SK-N-SH treated with all-trans-retinoic acid at 6 μM for 48 hours (cell line): ENCODE measurements around the gene COX20.
A peak's percentile ranks its signal among the peaks of the same experiment; 100 is the strongest.

Experiments used
- ATAC-seq: fragments of 200-7000 bp; cut with Tn5 transposase; 3 replicates; pipeline ENCODE4 v1.9.1; 2020; ENCODE audit warnings: mild to moderate bottlenecking, moderate library complexity
- ARNTL ChIP-seq: fragments of 450-650 bp; formaldehyde crosslinking; IDR thresholded peaks from 2 replicates; pipeline ENCODE4 v1.5.0; 2020; ENCODE audit warnings: low read depth, mild to moderate bottlenecking, moderate library complexity, borderline replicate concordance
- CSDC2 ChIP-seq: fragments of 250-450 bp; sonication (Bioruptor Pico); IDR thresholded peaks from 2 replicates; pipeline ENCODE4 v1.5.0; 2020; ENCODE audit warnings: mild to moderate bottlenecking, moderate library complexity
- ESRRG ChIP-seq: fragments of 250-450 bp; sonication (Bioruptor Pico); IDR thresholded peaks from 2 replicates; pipeline ENCODE4 v1.6.1; 2021; ENCODE audit warnings: mild to moderate bottlenecking
- GLIS3 ChIP-seq: fragments of 250-450 bp; sonication (Bioruptor Pico); IDR thresholded peaks from 2 replicates; pipeline ENCODE4 v1.5.0; 2020; ENCODE audit warnings: mild to moderate bottlenecking, moderate library complexity
- ISL1 ChIP-seq: fragments of 250-450 bp; sonication (Bioruptor Pico); IDR thresholded peaks from 2 replicates; pipeline ENCODE4 v2.1.2; 2022; ENCODE audit warnings: mild to moderate bottlenecking, moderate library complexity
- PPARA ChIP-seq: fragments of 250-450 bp; sonication (Bioruptor Pico); IDR thresholded peaks from 2 replicates; pipeline ENCODE4 v1.5.0; 2020; ENCODE audit warnings: mild to moderate bottlenecking, borderline replicate concordance
- RARB ChIP-seq: fragments of 250-450 bp; sonication (Bioruptor Pico); IDR thresholded peaks from 2 replicates; pipeline ENCODE4 v1.8.0; 2021; ENCODE audit warnings: mild to moderate bottlenecking, moderate library complexity
- TCF4 ChIP-seq: fragments of 250-450 bp; sonication (Bioruptor Pico); IDR thresholded peaks from 2 replicates; pipeline ENCODE4 v1.8.0; 2021; ENCODE audit warnings: mild to moderate bottlenecking, moderate library complexity, borderline replicate concordance
- TOX ChIP-seq: fragments of 250-450 bp; sonication (Bioruptor Pico); IDR thresholded peaks from 2 replicates; pipeline ENCODE4 v1.8.0; 2021; ENCODE audit warnings: mild to moderate bottlenecking, moderate library complexity, borderline replicate concordance
- ZC3H10 ChIP-seq: fragments of 250-450 bp; sonication (Bioruptor Pico); IDR thresholded peaks from 2 replicates; pipeline ENCODE4 v1.5.1; 2021; ENCODE audit warnings: mild to moderate bottlenecking, moderate library complexity
- ZFP3 ChIP-seq: fragments of 250-450 bp; sonication (Bioruptor Pico); IDR thresholded peaks from 2 replicates; pipeline ENCODE4 v1.5.0; 2020; ENCODE audit warnings: mild to moderate bottlenecking, moderate library complexity
- ZFP30 ChIP-seq: fragments of 450-650 bp; formaldehyde crosslinking; IDR thresholded peaks from 2 replicates; pipeline ENCODE4 v1.5.0; 2022; ENCODE audit warnings: mild to moderate bottlenecking, moderate library complexity
- ZNF565 ChIP-seq: fragments of 450-650 bp; formaldehyde crosslinking; conservative IDR thresholded peaks from 2 replicates; pipeline ENCODE4 v1.5.0; 2020; ENCODE audit warnings: low read depth, mild to moderate bottlenecking, moderate library complexity
- ZNF70 ChIP-seq: fragments of 450-650 bp; formaldehyde crosslinking; IDR thresholded peaks from 2 replicates; pipeline ENCODE4 v1.5.0; 2020; ENCODE audit warnings: mild to moderate bottlenecking, moderate library complexity
- ZNF8 ChIP-seq: fragments of 450-650 bp; formaldehyde crosslinking; IDR thresholded peaks from 2 replicates; pipeline ENCODE4 v1.5.0; 2020; ENCODE audit warnings: mild to moderate bottlenecking, moderate library complexity
- TF ChIP-seq, protein P1 (sequence below): fragments of 250-450 bp; sonication (Bioruptor Pico); IDR thresholded peaks from 2 replicates; pipeline ENCODE4 v1.5.1; 2020; ENCODE audit warnings: low read depth, mild to moderate bottlenecking, moderate library complexity
- TF ChIP-seq, protein P2 (sequence below): fragments of 250-450 bp; sonication (Bioruptor Pico); IDR thresholded peaks from 2 replicates; pipeline ENCODE4 v1.5.0; 2020; ENCODE audit warnings: mild to moderate bottlenecking, moderate library complexity
- TF ChIP-seq, protein P3 (sequence below): fragments of 250-450 bp; sonication (Bioruptor Pico); IDR thresholded peaks from 2 replicates; pipeline ENCODE4 v1.8.0; 2021; ENCODE audit warnings: low read depth, mild to moderate bottlenecking, moderate library complexity, borderline replicate concordance
- TF ChIP-seq, protein P4 (sequence below): fragments of 250-450 bp; sonication (Bioruptor Pico); IDR thresholded peaks from 2 replicates; pipeline ENCODE4 v1.8.0; 2020; ENCODE audit warnings: mild to moderate bottlenecking, moderate library complexity, borderline replicate concordance

The COX20 gene

DNA sequence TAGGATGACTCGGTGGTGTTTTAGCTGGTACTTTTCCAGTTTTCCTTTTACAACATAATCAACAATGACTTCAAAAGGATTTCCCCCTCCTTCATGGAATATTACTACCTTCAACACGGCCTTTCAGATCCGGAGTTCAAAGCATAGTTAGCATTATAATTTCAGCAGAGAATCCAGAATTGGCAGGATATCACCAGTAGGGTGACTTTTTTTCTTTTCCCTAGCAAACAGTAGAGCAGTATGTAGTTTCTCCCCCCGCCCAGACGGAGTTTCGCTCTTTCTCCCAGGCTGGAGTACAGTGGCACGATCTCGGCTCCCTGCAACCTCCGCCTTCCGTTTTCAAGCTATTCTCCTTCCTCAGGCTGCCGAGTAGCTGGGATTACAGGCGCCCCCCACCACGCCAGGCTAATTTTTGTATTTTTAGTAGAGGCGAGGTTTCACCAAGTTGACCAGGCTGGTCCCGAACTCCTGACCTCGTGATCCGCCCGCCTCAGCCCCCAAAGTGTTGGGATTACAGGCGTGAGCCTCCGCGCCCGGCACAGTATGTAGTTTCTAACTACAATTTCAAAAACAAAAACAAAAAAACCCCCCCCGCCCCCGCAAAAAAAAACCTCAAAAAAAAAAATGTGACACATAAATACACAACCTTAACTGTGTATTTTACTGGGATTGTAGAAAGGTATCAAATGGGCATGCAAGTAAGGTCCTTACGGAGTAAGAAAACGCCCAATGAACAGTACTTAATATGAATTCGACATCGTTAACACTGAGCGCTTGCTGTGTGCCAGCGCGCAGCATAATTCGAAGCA, 1.5 kb upstream of the COX20 start:
- ATAC-seq = peak; percentile 56
- TF ChIP-seq ZFP3 (CRISPR knock-in tag) (no peak), ZNF70 (CRISPR knock-in tag) (peak; percentile 75; the same call in 1 of the 2 replicates), ZNF565 (CRISPR knock-in tag) (no peak), ZFP30 (CRISPR knock-in tag) (no peak)
- TF ChIP-seq, protein P1, sequence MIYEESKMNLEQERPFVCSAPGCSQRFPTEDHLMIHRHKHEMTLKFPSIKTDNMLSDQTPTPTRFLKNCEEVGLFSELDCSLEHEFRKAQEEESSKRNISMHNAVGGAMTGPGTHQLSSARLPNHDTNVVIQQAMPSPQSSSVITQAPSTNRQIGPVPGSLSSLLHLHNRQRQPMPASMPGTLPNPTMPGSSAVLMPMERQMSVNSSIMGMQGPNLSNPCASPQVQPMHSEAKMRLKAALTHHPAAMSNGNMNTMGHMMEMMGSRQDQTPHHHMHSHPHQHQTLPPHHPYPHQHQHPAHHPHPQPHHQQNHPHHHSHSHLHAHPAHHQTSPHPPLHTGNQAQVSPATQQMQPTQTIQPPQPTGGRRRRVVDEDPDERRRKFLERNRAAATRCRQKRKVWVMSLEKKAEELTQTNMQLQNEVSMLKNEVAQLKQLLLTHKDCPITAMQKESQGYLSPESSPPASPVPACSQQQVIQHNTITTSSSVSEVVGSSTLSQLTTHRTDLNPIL (CRISPR knock-in tag) = no peak

DNA sequence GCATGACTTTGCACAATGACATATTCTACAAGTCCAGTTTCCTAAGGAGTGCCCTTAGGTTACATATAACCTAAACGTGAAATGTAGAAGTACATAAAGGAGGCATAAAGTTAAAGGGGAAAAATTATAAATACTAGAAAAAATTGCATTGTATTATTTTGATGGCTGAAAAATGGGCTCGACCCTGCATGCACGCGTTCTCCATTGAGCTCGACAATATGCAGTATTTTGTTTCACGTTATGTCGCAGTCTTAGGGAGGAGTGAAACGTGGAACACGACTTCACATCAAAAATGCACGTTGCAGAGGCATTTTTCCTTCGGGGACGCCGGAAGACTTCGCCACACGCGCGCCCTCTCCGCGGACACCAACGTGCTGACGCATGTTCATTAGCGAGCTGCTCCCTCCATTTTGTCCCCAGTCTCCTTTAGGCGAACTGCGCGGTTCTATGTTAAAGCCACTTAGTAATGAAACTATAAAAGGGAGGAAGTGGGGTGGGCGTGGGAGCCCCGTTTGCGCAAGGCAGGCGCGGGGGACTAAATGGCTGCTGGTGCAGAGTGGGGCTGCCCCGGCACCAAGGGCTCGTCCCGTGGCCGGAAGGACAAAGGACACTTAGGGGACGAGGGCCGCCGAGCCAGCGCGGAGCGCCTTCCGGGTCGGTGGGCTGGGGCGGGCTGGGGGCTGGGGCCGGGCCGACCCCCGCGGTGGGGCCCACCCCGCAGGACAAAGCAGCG, 749 bp upstream of the COX20 start:
- no peak for TF ChIP-seq ZNF70 (CRISPR knock-in tag)
- TF ChIP-seq PPARA (CRISPR knock-in tag) = no peak
- no peak for TF ChIP-seq ZFP30 (CRISPR knock-in tag)
- TF ChIP-seq, protein P2, sequence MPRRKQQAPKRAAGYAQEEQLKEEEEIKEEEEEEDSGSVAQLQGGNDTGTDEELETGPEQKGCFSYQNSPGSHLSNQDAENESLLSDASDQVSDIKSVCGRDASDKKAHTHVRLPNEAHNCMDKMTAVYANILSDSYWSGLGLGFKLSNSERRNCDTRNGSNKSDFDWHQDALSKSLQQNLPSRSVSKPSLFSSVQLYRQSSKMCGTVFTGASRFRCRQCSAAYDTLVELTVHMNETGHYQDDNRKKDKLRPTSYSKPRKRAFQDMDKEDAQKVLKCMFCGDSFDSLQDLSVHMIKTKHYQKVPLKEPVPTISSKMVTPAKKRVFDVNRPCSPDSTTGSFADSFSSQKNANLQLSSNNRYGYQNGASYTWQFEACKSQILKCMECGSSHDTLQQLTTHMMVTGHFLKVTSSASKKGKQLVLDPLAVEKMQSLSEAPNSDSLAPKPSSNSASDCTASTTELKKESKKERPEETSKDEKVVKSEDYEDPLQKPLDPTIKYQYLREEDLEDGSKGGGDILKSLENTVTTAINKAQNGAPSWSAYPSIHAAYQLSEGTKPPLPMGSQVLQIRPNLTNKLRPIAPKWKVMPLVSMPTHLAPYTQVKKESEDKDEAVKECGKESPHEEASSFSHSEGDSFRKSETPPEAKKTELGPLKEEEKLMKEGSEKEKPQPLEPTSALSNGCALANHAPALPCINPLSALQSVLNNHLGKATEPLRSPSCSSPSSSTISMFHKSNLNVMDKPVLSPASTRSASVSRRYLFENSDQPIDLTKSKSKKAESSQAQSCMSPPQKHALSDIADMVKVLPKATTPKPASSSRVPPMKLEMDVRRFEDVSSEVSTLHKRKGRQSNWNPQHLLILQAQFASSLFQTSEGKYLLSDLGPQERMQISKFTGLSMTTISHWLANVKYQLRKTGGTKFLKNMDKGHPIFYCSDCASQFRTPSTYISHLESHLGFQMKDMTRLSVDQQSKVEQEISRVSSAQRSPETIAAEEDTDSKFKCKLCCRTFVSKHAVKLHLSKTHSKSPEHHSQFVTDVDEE (CRISPR knock-in tag) = 0 out of 2 replicates have a peak, but pooled peaks have one; percentile 77
- peak; percentile 36; the same call in 1 of the 2 replicates for TF ChIP-seq TOX (CRISPR knock-in tag)
- TF ChIP-seq GLIS3 = no peak
- peak; percentile 39; the same call in 1 of the 2 replicates for TF ChIP-seq RARB (CRISPR knock-in tag)
- no peak for TF ChIP-seq ESRRG
- TF ChIP-seq CSDC2 (CRISPR knock-in tag) = no peak
- TF ChIP-seq, protein P3, sequence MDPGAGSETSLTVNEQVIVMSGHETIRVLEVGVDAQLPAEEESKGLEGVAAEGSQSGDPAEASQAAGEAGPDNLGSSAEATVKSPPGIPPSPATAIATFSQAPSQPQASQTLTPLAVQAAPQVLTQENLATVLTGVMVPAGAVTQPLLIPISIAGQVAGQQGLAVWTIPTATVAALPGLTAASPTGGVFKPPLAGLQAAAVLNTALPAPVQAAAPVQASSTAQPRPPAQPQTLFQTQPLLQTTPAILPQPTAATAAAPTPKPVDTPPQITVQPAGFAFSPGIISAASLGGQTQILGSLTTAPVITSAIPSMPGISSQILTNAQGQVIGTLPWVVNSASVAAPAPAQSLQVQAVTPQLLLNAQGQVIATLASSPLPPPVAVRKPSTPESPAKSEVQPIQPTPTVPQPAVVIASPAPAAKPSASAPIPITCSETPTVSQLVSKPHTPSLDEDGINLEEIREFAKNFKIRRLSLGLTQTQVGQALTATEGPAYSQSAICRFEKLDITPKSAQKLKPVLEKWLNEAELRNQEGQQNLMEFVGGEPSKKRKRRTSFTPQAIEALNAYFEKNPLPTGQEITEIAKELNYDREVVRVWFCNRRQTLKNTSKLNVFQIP = peak; percentile 75; the same call in 1 of the 2 replicates
- ATAC-seq = peak; percentile 68

DNA sequence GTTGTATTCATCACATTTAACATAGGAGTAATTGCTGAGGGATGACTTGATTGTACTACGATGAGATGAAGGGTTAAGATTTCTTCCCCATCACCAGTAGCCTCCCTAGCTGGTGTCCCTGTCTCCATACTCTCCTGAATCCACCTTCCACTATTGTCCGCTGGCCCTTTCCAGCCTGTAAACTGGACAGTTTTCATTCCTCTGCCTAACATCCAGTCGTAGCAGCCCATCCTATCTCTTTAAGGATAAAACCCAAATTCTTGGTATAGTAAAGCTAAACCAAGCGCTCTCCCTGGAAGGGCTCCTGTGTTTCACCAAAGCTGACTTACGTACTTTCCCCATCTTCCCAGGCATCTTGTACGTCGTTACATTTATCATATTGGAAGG, 670 bp downstream of the COX20 start:
- TF ChIP-seq ZNF565 (CRISPR knock-in tag) = no peak
- TF ChIP-seq, protein P1 (CRISPR knock-in tag) = no peak
- no peak for TF ChIP-seq ZC3H10 (CRISPR knock-in tag)
- no peak for TF ChIP-seq ZNF8 (CRISPR knock-in tag)
- no peak for TF ChIP-seq ZFP3 (CRISPR knock-in tag)
- ATAC-seq = peak; percentile 39

DNA sequence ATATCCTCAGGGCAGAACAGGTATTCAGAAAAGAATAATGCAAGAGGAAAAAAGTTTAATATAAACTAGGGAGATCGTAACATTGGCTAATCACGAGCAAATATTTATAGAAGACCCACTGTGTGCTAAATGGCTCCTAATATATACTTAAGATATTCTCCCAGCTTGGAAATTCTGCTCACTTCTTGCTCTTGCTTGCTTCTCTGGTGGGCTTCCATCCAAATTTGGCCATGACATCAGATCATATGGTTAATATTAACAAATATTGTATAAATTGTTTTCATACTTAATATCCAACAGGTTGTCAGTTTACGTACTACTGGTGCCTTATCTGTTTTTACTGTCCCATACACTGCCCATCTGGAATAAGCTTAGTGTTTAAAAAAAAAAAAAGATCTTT, 1.1 kb downstream of the COX20 start:
- no peak for ATAC-seq
- TF ChIP-seq, protein P4, sequence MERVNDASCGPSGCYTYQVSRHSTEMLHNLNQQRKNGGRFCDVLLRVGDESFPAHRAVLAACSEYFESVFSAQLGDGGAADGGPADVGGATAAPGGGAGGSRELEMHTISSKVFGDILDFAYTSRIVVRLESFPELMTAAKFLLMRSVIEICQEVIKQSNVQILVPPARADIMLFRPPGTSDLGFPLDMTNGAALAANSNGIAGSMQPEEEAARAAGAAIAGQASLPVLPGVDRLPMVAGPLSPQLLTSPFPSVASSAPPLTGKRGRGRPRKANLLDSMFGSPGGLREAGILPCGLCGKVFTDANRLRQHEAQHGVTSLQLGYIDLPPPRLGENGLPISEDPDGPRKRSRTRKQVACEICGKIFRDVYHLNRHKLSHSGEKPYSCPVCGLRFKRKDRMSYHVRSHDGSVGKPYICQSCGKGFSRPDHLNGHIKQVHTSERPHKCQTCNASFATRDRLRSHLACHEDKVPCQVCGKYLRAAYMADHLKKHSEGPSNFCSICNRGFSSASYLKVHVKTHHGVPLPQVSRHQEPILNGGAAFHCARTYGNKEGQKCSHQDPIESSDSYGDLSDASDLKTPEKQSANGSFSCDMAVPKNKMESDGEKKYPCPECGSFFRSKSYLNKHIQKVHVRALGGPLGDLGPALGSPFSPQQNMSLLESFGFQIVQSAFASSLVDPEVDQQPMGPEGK (CRISPR knock-in tag) = no peak
- TF ChIP-seq ZNF565 (CRISPR knock-in tag) (no peak), GLIS3 (no peak), ARNTL (CRISPR knock-in tag) (no peak), PPARA (CRISPR knock-in tag) (no peak), TOX (CRISPR knock-in tag) (no peak), ZNF70 (CRISPR knock-in tag) (no peak), ZFP30 (CRISPR knock-in tag) (no peak), ISL1 (no peak), TCF4 (CRISPR knock-in tag) (no peak)
- TF ChIP-seq, protein P1 (CRISPR knock-in tag) = no peak
- TF ChIP-seq, protein P3 = no peak
